GM12892 (cell line): ENCODE results near the gene ZNF862.

Experiments
- POLR2A ChIP-seq: IDR thresholded peaks from 2 replicates; pipeline ENCODE4 v1.6.1; 2011; ENCODE audit warnings: low read depth, low read length, control low read depth
- POLR2AphosphoS5 ChIP-seq: IDR thresholded peaks from 2 replicates; pipeline ENCODE4 v1.6.1; 2011; ENCODE audit warnings: low read depth, low read length, control low read depth
- TAF1 ChIP-seq: IDR thresholded peaks from 2 replicates; pipeline ENCODE4 v1.6.1; 2011; ENCODE audit warnings: low read depth, mild to moderate bottlenecking, control low read depth, low read length, borderline replicate concordance

GRCh38 chr7:149823631-149824199 lies 14.5 kb upstream of the ZNF862 start:
- TF ChIP-seq POLR2A (no peak), POLR2AphosphoS5 (no peak), TAF1 (no peak)
